Inflammatory macrophage treated with lipopolysaccharide for 1 hour (primary cell): ENCODE data around the gene LCA5L.
"Not testable (repeated sequence)": the region's sequence is repeated elsewhere in the genome, so short reads cannot be mapped to it uniquely, and the experiment has no call there.

Source experiments
- DNase-seq, 2 donors: peaks; one replicate each; pipeline ENCODE4 v3.0.0-alpha.2; 2020 to 2022

The LCA5L gene

GRCh38 chr21:39451332-39452206 is 6.0 kb upstream of the LCA5L start, which contains the start of gene SH3BGR:
TSS of gene SH3BGR (plus strand) at chr21:39451970. CDS start at chr21:39452097, 127 bp downstream.
- DNase-seq = no peak

GRCh38 chr21:39447264-39447663 is 1.7 kb upstream of the LCA5L start:
- DNase-seq = no peak

- peak in 1 of 2 donors; percentile 5 for DNase-seq
Observed at GRCh38 chr21:39444421-39445180, 977 bp downstream of the LCA5L start.

- peak; percentile 20 to 45 for DNase-seq
Observed at GRCh38 chr21:39441502-39442475, 3.8 kb downstream of the LCA5L start.

GRCh38 chr21:39439232-39439631 is 6.3 kb downstream of the LCA5L start:
- DNase-seq = no peak

- DNase-seq = no peak
Observed at GRCh38 chr21:39434950-39435349, 10.6 kb downstream of the LCA5L start.

- no peak for DNase-seq
Observed at GRCh38 chr21:39430954-39431353, 14.6 kb downstream of the LCA5L start.

- DNase-seq = no peak
Observed at GRCh38 chr21:39430457-39430856, 15.1 kb downstream of the LCA5L start.

GRCh38 chr21:39430016-39430415 is 15.6 kb downstream of the LCA5L start:
- DNase-seq = no peak

- DNase-seq = no peak
Observed at GRCh38 chr21:39429445-39429844, 16.1 kb downstream of the LCA5L start.

GRCh38 chr21:39422527-39423241 is 22.9 kb downstream of the LCA5L start:
- no peak for DNase-seq

GRCh38 chr21:39419204-39419603 is 26.4 kb downstream of the LCA5L start:
- not testable (repeated sequence) for DNase-seq

GRCh38 chr21:39406065-39406464 is 39.5 kb downstream of the LCA5L start:
- no peak for DNase-seq

- DNase-seq = no peak
Observed at GRCh38 chr21:39400173-39400572, 45.4 kb downstream of the LCA5L start.

GRCh38 chr21:39397646-39398385 is 47.8 kb downstream of the LCA5L start:
- DNase-seq = peak; percentile 24 to 31

- DNase-seq = no peak
Observed at GRCh38 chr21:39392981-39393380, 52.6 kb downstream of the LCA5L start.

- DNase-seq = no peak
Observed at GRCh38 chr21:39390212-39390765, 55.3 kb downstream of the LCA5L start.

- DNase-seq = no peak
Observed at GRCh38 chr21:39388811-39389155, 56.8 kb downstream of the LCA5L start.

GRCh38 chr21:39388038-39388810 is 57.4 kb downstream of the LCA5L start:
- DNase-seq = peak; percentile 80 to 97

GRCh38 chr21:39387461-39388037 is 58.0 kb downstream of the LCA5L start:
- peak; percentile 72 to 93 for DNase-seq
